ENCODE data around the gene NOCT.
"Not testable (repeated sequence)": the region's sequence is repeated elsewhere in the genome, so short reads cannot be mapped to it uniquely, and the experiment has no call there.

NOCT gene

GRCh38 chr4:139022835-139023234 lies 7.3 kb downstream of the NOCT start:
- no peak for TF ChIP-seq ZNF274 (IDR thresholded peaks at IDR 0.05; ENCODE audit: low read depth, low read length)
- no peak overlapping the region for H3K4me3 ChIP-seq (ENCODE audit: low read length)

- no peak overlapping the region for H3K4me3 ChIP-seq (ENCODE audit: low read length)
- TF ChIP-seq ZNF274 (IDR thresholded peaks at IDR 0.05; ENCODE audit: low read depth, low read length) = no peak
Observed at GRCh38 chr4:139024686-139025085, 9.1 kb downstream of the NOCT start.

GRCh38 chr4:139025841-139026240 lies 10.3 kb downstream of the NOCT start:
- no peak for TF ChIP-seq ZNF274 (IDR thresholded peaks at IDR 0.05; ENCODE audit: low read depth, low read length)
- no peak overlapping the region for H3K4me3 ChIP-seq (ENCODE audit: low read length)

- no peak overlapping the region for H3K4me3 ChIP-seq (ENCODE audit: low read length)
- no peak for TF ChIP-seq ZNF274 (IDR thresholded peaks at IDR 0.05; ENCODE audit: low read depth, low read length)
Observed at GRCh38 chr4:139027776-139028175, 12.2 kb downstream of the NOCT start.

- no peak for TF ChIP-seq ZNF274 (IDR thresholded peaks at IDR 0.05; ENCODE audit: low read depth, low read length)
Observed at GRCh38 chr4:139028191-139028661, 12.6 kb downstream of the NOCT start.

GRCh38 chr4:139029866-139030363 lies 14.3 kb downstream of the NOCT start:
- H3K4me3 ChIP-seq (ENCODE audit: low read length) = not testable (repeated sequence)

More at GRCh38 chr4:139028191-139028661, 12.6 kb downstream of the NOCT start:
- no peak overlapping the region for H3K4me3 ChIP-seq (ENCODE audit: low read length)

- TF ChIP-seq ZNF274 (IDR thresholded peaks at IDR 0.05; ENCODE audit: low read depth, low read length) = no peak
- H3K4me3 ChIP-seq (ENCODE audit: low read length) = no peak overlapping the region
Observed at GRCh38 chr4:139030614-139031235, 15.1 kb downstream of the NOCT start.

- H3K4me3 ChIP-seq (ENCODE audit: low read length) = no peak overlapping the region
- TF ChIP-seq ZNF274 (IDR thresholded peaks at IDR 0.05; ENCODE audit: low read depth, low read length) = no peak
Observed at GRCh38 chr4:139035650-139036049, 20.1 kb downstream of the NOCT start.

- H3K4me3 ChIP-seq (ENCODE audit: low read length) = no peak overlapping the region
- TF ChIP-seq ZNF274 (IDR thresholded peaks at IDR 0.05; ENCODE audit: low read depth, low read length) = no peak
Observed at GRCh38 chr4:139036885-139037284, 21.3 kb downstream of the NOCT start.

GRCh38 chr4:139038874-139039443 lies 23.4 kb downstream of the NOCT start:
- TF ChIP-seq ZNF274 (IDR thresholded peaks at IDR 0.05; ENCODE audit: low read depth, low read length) = no peak

GRCh38 chr4:139042981-139043460 lies 27.4 kb downstream of the NOCT start:
- TF ChIP-seq ZNF274 (IDR thresholded peaks at IDR 0.05; ENCODE audit: low read depth, low read length) = no peak
- no peak overlapping the region for H3K4me3 ChIP-seq (ENCODE audit: low read length)

More at GRCh38 chr4:139038874-139039443, 23.4 kb downstream of the NOCT start:
- no peak overlapping the region for H3K4me3 ChIP-seq (ENCODE audit: low read length)

- no peak overlapping the region for H3K4me3 ChIP-seq (ENCODE audit: low read length)
- no peak for TF ChIP-seq ZNF274 (IDR thresholded peaks at IDR 0.05; ENCODE audit: low read depth, low read length)
Observed at GRCh38 chr4:139044291-139044690, 28.7 kb downstream of the NOCT start.

GRCh38 chr4:139048026-139048425 lies 32.4 kb downstream of the NOCT start:
- no peak overlapping the region for H3K4me3 ChIP-seq (ENCODE audit: low read length)
- no peak for TF ChIP-seq ZNF274 (IDR thresholded peaks at IDR 0.05; ENCODE audit: low read depth, low read length)

- H3K4me3 ChIP-seq (ENCODE audit: low read length) = no peak overlapping the region
- TF ChIP-seq ZNF274 (IDR thresholded peaks at IDR 0.05; ENCODE audit: low read depth, low read length) = no peak
Observed at GRCh38 chr4:139050446-139050845, 34.9 kb downstream of the NOCT start.

GRCh38 chr4:139053909-139054308 lies 38.3 kb downstream of the NOCT start:
- no peak for TF ChIP-seq ZNF274 (IDR thresholded peaks at IDR 0.05; ENCODE audit: low read depth, low read length)
- H3K4me3 ChIP-seq (ENCODE audit: low read length) = no peak overlapping the region
